ENCODE data around the gene GAB4. TPM values are rescaled to one million over a fixed set of nuclear protein-coding genes. Genes with fewer than 3 reads are reported as not detected.
A peak's percentile ranks its signal among the peaks of the same experiment; 100 is the strongest.
"Not testable (repeated sequence)": the region's sequence is repeated elsewhere in the genome, so short reads cannot be mapped to it uniquely, and the experiment has no call there.

The GAB4 gene
- total RNA-seq, 2 donors from 2014 or later = not detected

- no peak for ATAC-seq
- intact Hi-C loops (cut with DNase I, micrococcal nuclease) = loop anchor here in 1 of 2 donors (5.0 kb wide), 1 partner anchor 124 kb away; no protein-coding TSS in a partner anchor
- DNase-seq = no peak
These were observed 74.4 kb downstream of the GAB4 start for GRCh38 chr22:16933291-16934282.

- ATAC-seq (no peak), DNase-seq (no peak)
- intact Hi-C loops (cut with DNase I, micrococcal nuclease) = loop anchor here in 1 of 2 donors (5.0 kb wide), 1 partner anchor 125 kb away; no protein-coding TSS in a partner anchor
These were observed 75.4 kb downstream of the GAB4 start for GRCh38 chr22:16932577-16932976.

GRCh38 chr22:16925407-16925966, 82.5 kb downstream of the GAB4 start:
- ATAC-seq = no peak
- DNase-seq = no peak
- intact Hi-C loops (cut with DNase I, micrococcal nuclease) = no loop called here

- intact Hi-C loops (cut with DNase I, micrococcal nuclease) = no loop called here
- DNase-seq = no peak
- no peak for ATAC-seq
These were observed 85.3 kb downstream of the GAB4 start for GRCh38 chr22:16922706-16923105.

GRCh38 chr22:16922076-16922475, 85.9 kb downstream of the GAB4 start:
- DNase-seq = no peak
- intact Hi-C loops (cut with DNase I, micrococcal nuclease) = no loop called here

GRCh38 chr22:16917144-16918003, 90.6 kb downstream of the GAB4 start:
- ATAC-seq = peak; percentile 51
- DNase-seq = peak in 1 of 2 donors; percentile 69
- intact Hi-C loops (cut with DNase I, micrococcal nuclease) = loop anchor here in 1 of 2 donors (5.0 kb wide), 1 partner anchor 140 kb away; no protein-coding TSS in a partner anchor

More at GRCh38 chr22:16922076-16922475, 85.9 kb downstream of the GAB4 start:
- no peak for ATAC-seq

- intact Hi-C loops (cut with DNase I, micrococcal nuclease) = loop anchor here in 1 of 2 donors (5.0 kb wide), 1 partner anchor 142 kb away; no protein-coding TSS in a partner anchor
- no peak for DNase-seq
- no peak for ATAC-seq
These were observed 92.3 kb downstream of the GAB4 start for GRCh38 chr22:16915701-16916100.

- not testable (repeated sequence) for ATAC-seq, DNase-seq
- intact Hi-C loops (cut with DNase I, micrococcal nuclease) = loop anchor here in 1 of 2 donors (5.0 kb wide), 1 partner anchor 142 kb away; no protein-coding TSS in a partner anchor
These were observed 93.1 kb downstream of the GAB4 start for GRCh38 chr22:16914911-16915310.

GRCh38 chr22:16914006-16914405, 94.0 kb downstream of the GAB4 start:
- ATAC-seq = no peak
- DNase-seq = no peak
- intact Hi-C loops (cut with DNase I, micrococcal nuclease) = no loop called here

GRCh38 chr22:16912281-16912680, 95.7 kb downstream of the GAB4 start:
- no peak for DNase-seq
- ATAC-seq = no peak
- intact Hi-C loops (cut with DNase I, micrococcal nuclease) = no loop called here

Other genes with a start within 250 kb of the GAB4 start
- gene XKR3, start 182.8 kb downstream of the GAB4 start, total RNA-seq = not detected
- 10 to 100 TPM; 15.7 to 18.5 TPM for gene IL17RA, start 76.8 kb upstream of the GAB4 start, total RNA-seq
- under 1 TPM; 0.15 to 0.42 TPM for gene TMEM121B, start 113.1 kb upstream of the GAB4 start, total RNA-seq
- 10 to 100 TPM; 29.0 to 41.8 TPM for gene HDHD5, start 151.1 kb upstream of the GAB4 start, total RNA-seq
- gene ADA2, start 211.2 kb upstream of the GAB4 start, total RNA-seq = 10 to 100 TPM in 1 of 2 donors, 1 to 10 TPM in 1; 7.5 to 19.2 TPM